IPS DF 19.7 (cell line): Measurements from ENCODE around the gene UFL1.
A peak's percentile ranks its signal among the peaks of the same experiment; 100 is the strongest.
"Not testable (repeated sequence)": the region's sequence is repeated elsewhere in the genome, so short reads cannot be mapped to it uniquely, and the experiment has no call there.

ENCODE experiments used
- DNase-seq: peaks from one replicate; pipeline ENCODE4 v3.0.0-alpha.2; 2013; ENCODE audit warnings: low read depth, low spot score

UFL1 gene

DNA sequence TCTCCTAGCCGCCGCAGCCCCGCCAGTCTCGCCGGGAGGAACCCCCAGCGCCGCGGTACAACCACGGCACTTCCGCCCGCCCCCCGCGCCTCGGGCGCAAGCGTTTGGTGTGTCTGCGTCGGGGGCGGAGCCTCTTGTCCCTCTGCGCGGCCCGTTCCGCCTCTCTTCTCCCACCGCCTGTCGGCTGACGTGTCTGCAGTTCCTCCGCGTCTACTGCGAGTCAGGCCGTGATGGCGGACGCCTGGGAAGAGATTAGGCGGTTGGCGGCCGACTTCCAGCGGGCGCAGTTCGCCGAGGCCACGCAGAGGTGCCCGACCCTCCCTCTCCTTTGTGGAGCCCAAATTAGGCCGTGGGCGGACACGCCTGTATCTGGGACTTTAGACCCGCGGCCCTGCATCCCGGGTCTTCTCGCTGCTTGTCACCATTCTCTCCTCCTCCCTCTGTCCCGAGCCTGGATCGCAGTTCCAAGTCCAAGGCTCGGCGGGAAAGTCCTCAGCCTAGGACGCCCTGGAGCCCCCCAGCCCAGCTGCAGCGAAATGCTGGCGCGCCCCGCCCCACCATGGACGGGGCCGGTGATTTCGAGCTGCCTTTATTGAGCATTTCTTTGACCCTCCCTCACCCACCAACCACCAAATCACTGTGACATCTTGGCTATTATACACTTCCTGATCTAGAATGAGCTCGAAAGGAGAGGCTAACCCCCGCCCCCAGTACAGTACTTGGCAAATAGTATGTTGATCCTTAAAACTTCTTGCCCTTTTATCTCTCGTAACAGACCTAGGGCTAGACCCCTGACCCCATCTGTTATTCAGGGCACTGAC lies at the start of gene UFL1:
Gene UFL1 (plus strand): TSS at position 163 of the 821 bp plus-strand sequence. CDS start 68 bp downstream, at position 231.
- peak; percentile 72 for DNase-seq

DNA sequence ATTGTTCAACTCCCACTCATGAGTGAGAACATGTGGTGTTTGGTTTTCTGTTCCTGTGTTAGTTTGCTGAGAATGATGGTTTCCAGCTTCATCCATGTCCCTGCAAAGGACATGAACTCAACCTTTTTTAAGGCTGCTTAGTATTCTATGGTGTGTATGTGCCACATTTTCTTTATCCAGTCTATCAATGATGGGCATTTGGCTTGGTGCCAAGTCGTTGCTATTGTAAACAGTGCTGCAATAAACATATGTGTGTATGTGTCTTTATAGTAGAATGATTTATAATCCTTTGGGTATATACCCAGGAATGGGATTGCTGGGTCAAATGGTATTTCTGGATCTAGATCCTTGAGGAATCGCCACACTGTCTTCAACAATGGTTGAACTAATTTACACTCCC lies 49.3 kb upstream of the UFL1 start:
- DNase-seq = not testable (repeated sequence)

DNA sequence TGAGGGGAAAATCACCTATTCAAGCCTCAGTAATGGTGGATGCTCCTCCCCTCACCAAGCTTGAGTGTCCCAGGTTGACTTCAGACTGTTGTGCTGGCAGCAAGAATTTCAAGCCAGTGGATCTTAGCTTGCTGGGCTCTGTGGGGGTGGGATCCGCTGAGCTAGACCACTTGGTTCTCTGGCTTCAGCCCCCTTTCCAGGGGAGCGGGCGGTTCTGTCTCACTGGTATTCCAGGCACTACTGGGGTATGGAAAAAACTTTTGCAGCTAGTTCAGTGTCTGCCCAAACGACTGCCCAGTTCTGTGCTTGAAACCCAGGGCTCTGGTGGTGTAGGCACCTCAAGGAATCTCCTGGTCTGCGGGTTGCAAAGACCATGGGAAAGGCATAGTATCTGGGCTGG lies 42.9 kb upstream of the UFL1 start:
- no peak for DNase-seq

GRCh38 chr6:96491926-96492325 lies 29.7 kb upstream of the UFL1 start:
- no peak for DNase-seq

DNA sequence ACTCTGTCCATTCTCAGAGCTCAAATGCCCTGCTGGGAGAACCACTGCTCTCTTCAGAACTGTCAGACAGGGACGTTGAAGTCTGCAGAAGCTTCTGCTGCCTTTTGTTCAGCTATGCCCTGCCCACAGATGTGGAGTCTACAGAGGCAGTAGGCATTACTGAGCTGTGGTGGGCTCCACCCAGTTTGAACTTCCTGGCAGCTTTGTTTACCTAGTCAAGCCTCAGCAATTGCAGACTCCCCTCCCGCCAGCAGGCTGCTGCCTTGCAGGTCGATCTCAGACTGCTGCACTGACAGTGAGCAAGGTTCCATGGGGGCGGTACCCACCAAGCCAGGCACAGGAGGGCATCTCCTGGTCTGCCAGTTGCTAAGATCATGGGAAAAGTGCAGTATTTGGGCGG lies 21.8 kb upstream of the UFL1 start:
- DNase-seq = no peak

DNA sequence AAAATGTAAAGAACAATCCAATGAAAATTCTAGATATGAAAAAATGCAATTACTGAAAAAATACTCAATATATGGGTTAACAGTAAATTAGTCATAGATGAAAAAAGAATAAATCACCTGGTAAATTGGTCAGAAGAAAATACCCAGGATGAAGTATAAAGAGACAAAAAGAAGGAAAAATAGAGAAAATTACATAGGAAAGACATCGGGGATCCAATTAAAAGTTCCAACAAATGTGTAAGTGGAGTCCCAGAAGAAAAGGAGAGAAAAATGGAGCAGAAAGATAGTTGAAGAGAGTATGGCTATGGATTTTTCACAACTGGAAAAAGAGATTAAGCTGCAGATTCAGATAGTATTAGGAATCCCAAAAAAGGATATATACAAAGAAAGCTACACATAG lies 18.7 kb upstream of the UFL1 start:
- no peak for DNase-seq

- no peak for DNase-seq
Observed at GRCh38 chr6:96505363-96505762, 16.2 kb upstream of the UFL1 start.

DNA sequence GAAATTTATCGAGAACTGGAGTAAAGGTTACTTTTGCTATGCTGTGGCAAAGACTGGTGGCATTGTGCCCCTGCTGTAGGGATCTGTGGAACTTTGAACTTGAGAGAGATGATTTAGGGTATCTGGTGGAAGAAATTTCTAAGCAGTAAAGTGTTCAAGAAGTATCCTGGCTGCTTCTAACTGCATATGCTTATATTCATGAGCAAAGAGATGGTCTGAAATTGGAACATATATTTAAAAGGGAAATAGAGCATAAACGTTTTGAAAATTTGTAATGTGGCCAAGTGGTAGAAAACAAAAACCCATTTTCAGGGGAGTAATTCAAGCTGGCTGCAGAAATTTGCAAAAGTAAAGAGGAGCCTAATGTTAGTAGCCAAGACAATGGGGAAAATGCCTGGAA lies 12.3 kb upstream of the UFL1 start:
- DNase-seq = no peak

DNA sequence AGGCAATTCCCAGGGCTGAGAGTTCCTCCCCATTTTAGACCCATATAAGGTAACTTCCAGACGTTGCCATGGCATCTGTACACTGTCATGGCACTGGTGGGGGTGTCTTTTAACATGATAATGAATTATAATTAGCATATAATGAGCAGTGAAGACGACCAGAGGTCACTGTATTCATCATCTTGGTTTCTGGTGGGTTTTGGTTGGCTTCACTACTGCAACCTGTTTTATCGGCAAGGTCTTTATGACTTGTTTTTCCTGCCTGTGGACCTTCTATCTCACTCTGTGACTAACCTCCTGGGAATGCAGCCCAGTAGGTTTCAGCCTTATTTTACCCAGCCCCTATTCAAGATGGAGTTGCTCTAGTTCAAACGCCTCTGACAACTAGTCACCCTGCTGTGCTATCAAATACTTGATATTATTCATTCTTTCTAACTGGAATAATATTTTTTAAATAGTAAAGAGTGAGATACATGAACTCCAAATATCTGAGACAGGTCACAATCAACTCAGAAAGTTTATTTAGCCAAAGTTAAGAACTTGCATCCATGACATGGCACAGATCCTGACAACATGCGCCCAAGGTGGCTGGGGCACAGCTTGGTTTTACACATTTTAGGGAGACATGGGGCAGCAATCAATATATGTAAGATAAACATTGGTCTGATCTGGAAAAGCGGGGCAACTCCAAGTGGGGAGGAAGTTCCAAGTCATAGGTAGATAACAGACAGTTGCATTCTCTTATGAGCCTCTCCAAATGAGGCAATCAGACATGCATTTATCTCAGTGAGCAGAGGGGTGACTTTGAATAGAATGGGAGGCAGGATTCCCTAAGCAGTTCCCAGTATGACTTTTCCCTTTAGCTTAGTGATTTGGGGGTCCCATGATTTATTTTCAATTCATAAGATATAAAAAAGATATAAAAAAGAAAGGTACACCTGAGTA lies 1.2 kb upstream of the UFL1 start:
- peak; percentile 57 for DNase-seq

DNA sequence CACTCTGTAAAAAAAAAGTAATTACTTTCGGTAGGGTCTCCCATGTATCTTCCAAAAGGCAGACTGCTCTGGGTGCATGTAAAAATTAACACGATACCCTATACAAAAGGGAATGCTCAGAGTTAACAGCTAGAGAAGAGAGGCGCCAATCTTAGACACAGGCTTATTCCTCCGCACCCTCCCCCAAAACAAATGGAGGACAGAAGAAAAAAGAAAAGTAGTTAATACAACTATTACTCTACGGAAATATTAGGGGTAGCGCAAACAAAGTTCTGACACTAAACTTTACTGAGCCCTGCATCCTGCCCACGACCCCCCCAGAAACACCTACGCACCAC lies 331 bp upstream of the UFL1 start:
- no peak for DNase-seq

GRCh38 chr6:96522465-96523009 lies 931 bp downstream of the UFL1 start:
- no peak for DNase-seq

DNA sequence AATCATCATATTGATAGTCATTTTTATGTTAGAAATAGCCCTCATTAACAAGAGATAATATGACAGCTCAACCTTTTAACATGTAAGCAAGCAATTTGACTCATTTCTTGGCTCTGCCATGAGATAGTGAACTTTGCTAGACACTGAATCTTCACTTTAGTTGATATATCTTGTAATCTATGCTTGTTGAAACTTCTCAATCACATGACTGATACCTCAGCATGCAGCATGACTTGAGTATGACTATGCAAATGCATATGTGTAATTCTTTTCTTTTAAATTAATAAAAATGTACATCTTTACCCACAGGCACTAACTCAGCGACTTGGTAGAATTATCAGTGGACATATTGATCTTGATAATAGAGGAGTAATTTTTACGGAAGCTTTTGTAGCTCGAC lies 6.6 kb downstream of the UFL1 start:
- DNase-seq = no peak

GRCh38 chr6:96532399-96532798 lies 10.8 kb downstream of the UFL1 start:
- no peak for DNase-seq

DNA sequence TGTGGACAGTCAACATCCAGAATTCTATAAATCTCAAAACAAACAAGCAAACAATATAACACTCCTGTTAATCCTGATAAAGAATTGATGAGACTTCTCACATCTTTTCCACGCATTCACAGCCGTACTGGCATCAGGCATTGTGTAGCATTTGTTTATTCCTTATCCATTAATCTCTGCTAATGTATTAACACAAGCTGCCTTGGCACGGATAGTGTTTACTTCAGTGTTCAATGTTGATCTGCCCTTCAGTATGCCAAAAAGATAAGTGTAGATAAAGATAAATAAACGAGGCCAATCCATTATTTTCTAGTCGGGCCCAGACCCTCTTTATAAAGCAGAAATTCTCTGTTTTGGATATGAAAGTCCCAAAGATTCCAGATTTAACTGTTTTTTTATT lies 16.1 kb downstream of the UFL1 start:
- no peak for DNase-seq

- DNase-seq = no peak
Observed at GRCh38 chr6:96542702-96543101, 21.1 kb downstream of the UFL1 start.

- no peak for DNase-seq
Observed at GRCh38 chr6:96545882-96546281, 24.3 kb downstream of the UFL1 start.

DNA sequence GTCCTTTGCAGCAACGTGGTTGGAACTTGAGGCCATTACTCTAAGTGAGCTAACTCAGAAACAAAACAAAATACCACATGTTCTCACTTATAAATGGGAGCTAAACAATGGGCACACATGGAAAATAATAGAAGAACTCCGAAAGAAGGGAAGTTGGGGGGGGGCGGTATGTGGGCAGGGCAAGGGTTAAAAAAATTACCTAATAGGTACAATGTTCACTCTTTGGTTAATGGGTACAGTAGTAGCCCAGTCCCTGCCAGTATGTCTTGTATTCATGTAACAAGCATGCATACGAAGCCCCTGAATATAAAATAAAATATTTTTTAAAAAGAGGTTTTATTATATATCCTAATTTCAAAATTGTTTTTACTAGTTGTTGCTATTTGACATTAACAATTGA lies 26.0 kb downstream of the UFL1 start:
- no peak for DNase-seq

DNA sequence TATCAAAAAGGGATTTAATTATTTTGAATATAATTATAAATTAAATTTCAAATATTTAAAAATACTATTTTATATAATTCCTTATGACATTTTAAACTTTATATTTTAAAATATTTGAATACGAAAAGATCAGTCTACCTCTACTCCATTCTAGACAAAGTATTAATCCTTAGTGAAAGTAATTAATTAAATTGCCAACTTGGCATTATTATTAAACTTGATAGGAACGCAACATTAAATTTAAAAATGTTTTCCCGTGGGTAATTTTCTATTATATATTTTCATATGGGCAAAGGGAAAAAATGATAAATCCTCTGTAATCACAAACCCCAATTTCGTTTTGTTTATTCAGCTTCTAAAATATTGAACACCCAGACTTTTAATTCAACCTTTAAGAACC lies 33.0 kb downstream of the UFL1 start:
- DNase-seq = no peak

- DNase-seq = not testable (repeated sequence)
Observed at GRCh38 chr6:96559740-96560139, 38.1 kb downstream of the UFL1 start.

GRCh38 chr6:96562886-96563285 lies 41.3 kb downstream of the UFL1 start, which contains the start of gene FHL5:
TSS of gene FHL5 (plus strand) at chr6:96563128. CDS start at chr6:96603614, 40,486 bp downstream.
- no peak for DNase-seq

DNA sequence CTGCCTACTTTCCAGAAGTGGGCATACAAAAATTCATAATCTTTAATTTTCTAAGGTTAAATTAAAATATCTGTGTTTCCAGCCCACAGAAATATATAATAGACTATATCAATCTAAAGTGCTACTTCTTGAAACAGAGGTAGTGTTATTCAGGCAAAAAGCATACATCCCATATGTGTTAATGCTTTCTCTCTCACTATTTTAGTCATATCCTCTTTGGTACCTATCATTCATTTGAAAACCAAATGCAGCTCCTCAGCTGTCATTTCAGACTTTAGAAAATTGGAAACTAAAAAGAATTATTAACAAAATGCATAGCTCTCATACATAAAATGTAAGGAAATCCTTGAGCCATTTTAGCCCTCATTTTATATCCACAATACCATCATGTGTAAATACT lies 42.2 kb downstream of the UFL1 start:
- no peak for DNase-seq

DNA sequence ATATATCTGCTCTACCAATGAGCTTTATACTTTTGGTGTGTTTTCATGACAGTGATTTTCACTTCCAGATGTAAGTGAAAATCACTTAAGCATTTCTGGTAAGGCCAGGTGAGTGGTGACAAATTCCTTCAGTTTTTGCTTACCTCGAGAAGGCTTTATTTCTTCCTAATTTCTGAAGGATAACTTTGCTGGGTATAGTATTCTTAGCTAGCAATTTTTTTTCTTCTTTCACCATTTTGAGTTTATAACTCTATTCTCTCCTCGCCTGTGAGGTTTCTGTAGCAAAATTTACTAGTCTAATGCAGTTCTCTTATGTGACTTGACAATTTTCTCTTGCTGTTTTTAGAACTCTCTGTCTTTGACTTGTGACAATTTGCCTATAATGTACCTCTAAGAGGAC lies 48.4 kb downstream of the UFL1 start:
- DNase-seq = no peak
